GM18907 (cell line): ENCODE results near the gene RASL10A.
A peak's percentile ranks its signal among the peaks of the same experiment; 100 is the strongest.

Experiments
- ATAC-seq: cut with Tn5 transposase; IDR thresholded peaks from one replicate; pipeline ENCODE4 v1.9.1; 2021; ENCODE audit warnings: mild to moderate bottlenecking, moderate library complexity; ENCODE audit not compliant: unreplicated experiment

The RASL10A gene

DNA sequence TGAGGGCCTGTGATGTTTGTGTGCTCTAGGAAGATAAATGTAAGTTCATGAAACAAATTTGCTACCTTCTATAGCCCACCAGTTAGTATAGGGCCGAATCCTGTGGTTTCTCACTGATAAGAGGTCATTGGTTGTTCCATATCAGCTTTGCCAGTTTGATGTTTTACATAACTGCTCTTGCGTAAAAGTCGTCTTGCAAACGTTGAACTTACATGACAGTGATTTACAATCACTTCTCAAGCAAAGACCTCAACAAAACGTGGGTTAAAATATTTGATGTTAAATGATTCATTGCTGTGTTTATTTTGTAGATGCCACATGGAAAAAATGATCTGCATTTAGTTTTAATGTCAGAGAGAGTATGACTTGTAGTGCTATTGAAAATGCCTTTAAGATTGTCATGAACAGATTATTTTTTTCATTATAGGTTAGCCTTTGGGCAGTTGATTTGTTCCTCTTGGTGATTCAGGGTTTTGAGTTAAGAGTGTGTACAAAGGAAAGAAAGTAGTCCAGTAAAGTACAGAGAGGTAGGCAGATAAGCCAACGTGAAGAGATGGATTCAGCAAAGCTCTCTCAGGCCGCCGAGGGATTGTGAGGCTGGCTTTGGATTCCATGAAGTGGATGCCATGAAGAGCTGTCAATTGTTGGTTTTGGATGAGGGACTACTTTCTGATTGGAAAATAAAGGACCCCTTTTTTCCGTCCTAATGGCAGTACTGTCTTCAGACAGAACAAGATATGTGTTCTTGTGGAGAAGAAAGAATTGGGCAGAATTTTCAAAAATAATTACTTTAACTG is 44.8 kb downstream of the RASL10A start:
- ATAC-seq: no peak

GRCh38 chr22:29269731-29270474 is 45.6 kb downstream of the RASL10A start:
- no peak for ATAC-seq

GRCh38 chr22:29269230-29269604 is 46.3 kb downstream of the RASL10A start:
- ATAC-seq: no peak

- ATAC-seq: peak; percentile 14
Measured at GRCh38 chr22:29268511-29269229, 46.8 kb downstream of the RASL10A start.

- ATAC-seq: peak; percentile 80
Measured at GRCh38 chr22:29267858-29268510, 47.5 kb downstream of the RASL10A start, which contains the start of the genes EWSR1 and RHBDD3. Gene EWSR1 (plus strand): TSS chr22:29268268. CDS start chr22:29268337, 69 bp downstream. Gene RHBDD3 (minus strand): TSS chr22:29267981. CDS start chr22:29265626, 2,355 bp downstream.

- no peak for ATAC-seq
Measured at GRCh38 chr22:29267462-29267857, 48.0 kb downstream of the RASL10A start.

GRCh38 chr22:29266564-29267461 is 48.7 kb downstream of the RASL10A start:
- ATAC-seq: no peak

- ATAC-seq: no peak
Measured at GRCh38 chr22:29265929-29266328, 49.6 kb downstream of the RASL10A start.

GRCh38 chr22:29265305-29265704 is 50.2 kb downstream of the RASL10A start:
- ATAC-seq: no peak

DNA sequence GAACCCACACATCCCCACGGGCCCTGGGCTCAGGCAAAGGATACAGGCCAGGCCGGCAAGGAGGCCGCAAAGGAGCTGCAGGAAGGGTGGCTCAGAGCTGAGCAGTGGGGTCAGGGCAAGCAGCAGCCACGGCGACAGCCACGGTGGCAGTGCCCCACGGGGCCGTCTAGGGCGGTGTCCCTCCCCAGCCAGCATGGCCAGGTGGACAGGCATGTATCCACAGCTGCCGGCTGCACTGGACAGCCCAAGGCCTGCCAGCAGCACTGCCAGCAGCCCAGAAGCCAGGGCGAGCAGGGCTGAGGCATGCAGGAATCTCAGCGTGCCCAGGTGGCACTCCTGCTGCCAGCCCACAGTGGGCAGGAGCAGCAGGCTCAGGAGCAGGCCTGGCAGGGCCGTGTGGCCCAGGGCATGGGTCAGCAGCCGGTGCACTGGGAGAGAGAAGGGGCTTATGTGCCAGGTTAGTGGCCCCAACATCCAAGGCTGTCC is 51.7 kb downstream of the RASL10A start:
- ATAC-seq: no peak
